Measurements from ENCODE around the gene LPIN2.
A peak's percentile ranks its signal among the peaks of the same experiment; 100 is the strongest.
"Not testable (repeated sequence)": the region's sequence is repeated elsewhere in the genome, so short reads cannot be mapped to it uniquely, and the experiment has no call there.

Gene LPIN2

GRCh38 chr18:3014503-3015203 is 1.7 kb upstream of the LPIN2 start:
- H3K27ac ChIP-seq, result peak overlapping the region; percentile 44 to 60
- no peak overlapping the region for H3K4me3 ChIP-seq
- no peak for TF ChIP-seq CTCF (IDR thresholded peaks at IDR 0.05)
- no peak for DNase-seq (ENCODE audit: low spot score)

DNA sequence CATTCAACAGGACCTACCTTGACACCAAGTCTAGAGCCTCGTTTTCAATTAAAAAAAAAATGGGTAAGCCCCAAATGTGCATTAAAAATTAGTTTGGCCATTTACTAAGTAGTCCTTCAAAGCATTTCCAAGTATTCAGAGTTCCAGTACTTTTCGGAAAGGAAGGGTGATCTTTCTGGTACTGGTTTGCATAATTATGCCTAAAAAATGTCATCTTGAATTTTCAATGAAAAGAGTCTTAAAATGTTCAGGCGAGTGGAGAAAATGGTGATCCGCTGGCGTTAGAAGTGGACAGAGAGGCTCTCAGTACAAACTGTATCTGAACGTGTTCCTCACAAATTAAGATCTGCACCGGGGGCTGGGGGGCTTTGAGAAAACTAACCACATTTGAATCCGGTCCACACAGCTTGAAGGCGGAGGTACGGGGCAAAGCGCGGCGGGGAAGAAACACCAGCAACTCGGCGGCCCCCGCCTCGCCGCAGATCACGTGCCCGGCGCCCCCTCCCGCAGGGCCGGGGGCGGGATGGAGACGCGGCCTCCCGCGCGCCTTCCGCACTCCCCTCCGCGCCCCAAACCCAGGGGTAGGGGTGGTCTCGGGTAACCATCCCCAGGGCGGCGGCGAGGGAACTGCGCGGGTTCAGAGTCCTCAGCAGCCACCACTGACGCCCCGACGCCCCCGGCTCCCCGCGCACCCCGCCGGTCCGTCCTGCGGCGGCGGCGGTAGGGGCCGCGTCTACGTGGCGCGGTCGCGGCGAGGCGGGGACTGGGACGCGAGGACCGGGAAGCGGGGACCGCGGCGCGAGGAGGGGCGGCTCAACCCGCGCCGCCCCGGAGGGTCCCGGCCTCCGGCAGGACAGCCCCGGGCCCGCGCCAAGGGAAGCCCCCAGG is 564 bp downstream of the LPIN2 start:
- Histone ChIP-seq H3K4me3 (peak overlapping the region; percentile 99), H3K27ac (peak overlapping the region; percentile 99)
- DNase-seq (ENCODE audit: low spot score), result peak; percentile 83
- no peak for TF ChIP-seq CTCF (IDR thresholded peaks at IDR 0.05)

DNA sequence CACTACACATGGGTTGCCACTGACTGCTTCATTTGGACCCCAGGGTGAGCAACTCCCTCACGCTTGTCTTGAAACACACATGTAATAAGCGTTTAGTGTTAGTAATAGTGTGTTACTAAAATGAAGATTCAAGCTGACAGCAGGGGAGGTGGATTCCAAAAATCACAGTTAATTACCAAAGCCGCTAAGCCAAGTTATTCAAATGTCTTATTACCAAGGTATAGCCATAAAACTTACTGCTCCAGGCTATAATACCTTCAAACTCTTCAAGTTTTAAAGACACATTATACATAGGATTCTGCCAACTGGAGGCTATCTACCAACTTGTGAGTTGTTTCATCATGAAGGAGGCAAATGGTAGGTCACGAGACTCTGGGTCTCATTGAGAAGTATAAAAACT is 2.9 kb downstream of the LPIN2 start:
- Histone ChIP-seq H3K4me3 (no peak overlapping the region), H3K27ac (no peak overlapping the region)
- DNase-seq (ENCODE audit: low spot score), result no peak
- TF ChIP-seq CTCF (IDR thresholded peaks at IDR 0.05), result no peak

DNA sequence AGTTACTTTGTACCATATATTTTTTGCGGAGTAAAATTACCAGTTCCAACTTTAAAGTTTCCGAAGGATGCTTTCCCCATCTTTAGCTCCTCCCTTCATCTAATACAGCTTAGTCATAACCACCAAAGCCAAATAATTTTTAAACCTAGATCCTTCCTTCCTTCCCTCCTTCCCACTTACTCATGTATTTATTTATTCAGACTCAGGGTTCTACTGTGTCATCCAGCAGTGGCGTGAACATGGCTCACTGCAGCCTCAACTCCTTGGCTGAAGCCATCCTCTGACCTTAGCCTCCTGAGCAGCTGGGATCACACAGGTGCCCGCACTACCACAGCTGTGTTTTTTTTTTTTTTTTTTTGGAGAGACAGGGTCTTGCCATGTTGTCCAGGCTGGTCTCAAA is 4.4 kb downstream of the LPIN2 start:
- no peak overlapping the region for H3K4me3 ChIP-seq
- DNase-seq (ENCODE audit: low spot score), result no peak
- TF ChIP-seq CTCF (IDR thresholded peaks at IDR 0.05), result no peak
- no peak overlapping the region for H3K27ac ChIP-seq

DNA sequence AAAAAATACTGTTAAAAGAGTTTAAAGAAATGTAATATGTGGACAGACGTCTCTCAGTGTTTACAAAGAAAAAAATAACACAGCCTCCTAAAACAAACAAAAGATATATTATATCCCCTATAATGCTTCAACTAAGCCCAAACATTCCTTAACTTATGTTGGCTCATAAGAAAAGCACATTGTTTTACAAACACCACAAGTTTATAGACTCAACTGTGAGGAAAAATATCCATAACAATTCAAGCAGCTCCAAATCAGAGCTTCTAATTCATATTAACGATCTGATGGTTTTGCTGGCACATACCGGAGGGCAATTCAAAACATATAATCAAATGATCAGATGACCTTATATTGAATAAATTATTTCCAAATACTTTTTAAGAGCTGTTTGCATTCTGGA is 5.5 kb downstream of the LPIN2 start:
- Histone ChIP-seq H3K27ac (no peak overlapping the region), H3K4me3 (no peak overlapping the region)
- DNase-seq (ENCODE audit: low spot score), result no peak
- no peak for TF ChIP-seq CTCF (IDR thresholded peaks at IDR 0.05)

- Histone ChIP-seq H3K4me3 (no peak overlapping the region), H3K27ac (no peak overlapping the region)
- TF ChIP-seq CTCF (IDR thresholded peaks at IDR 0.05), result no peak
- DNase-seq (ENCODE audit: low spot score), result no peak
These were observed 7.5 kb downstream of the LPIN2 start for GRCh38 chr18:3005462-3005861.

- not testable (repeated sequence) for H3K4me3 ChIP-seq; DNase-seq (ENCODE audit: low spot score); H3K27ac ChIP-seq
These were observed 9.2 kb downstream of the LPIN2 start for GRCh38 chr18:3003766-3004165.

Data from coronary artery (tissue), 2 donors.